Measurements from ENCODE around the gene FBXO41. TPM values are rescaled to one million over a fixed set of nuclear protein-coding genes. Genes with fewer than 3 reads are reported as not detected.

The FBXO41 gene
- total and polyA plus RNA-seq, 10 of the 15 experiments (the other 5 are each of a cell fraction or from before 2014, with no cell fraction given): 1.9 to 38.9 (median 11.3) TPM

DNA sequence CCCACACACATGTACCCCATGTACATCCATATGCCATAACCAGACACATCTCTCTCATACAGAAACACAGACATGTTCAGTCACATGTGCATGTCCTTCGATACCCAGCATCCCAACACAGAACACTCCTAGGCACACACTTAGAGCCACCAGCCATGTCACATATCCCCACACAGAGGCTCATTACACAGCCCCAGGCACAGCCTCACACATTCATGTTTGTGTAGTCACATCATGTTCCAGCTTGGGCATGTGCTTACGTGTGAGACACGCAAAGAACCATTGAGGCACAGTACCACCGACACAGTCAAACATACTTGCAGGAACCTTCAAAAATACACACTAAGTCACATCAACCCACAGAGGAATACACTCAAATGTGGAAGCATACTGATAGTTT lies 17.3 kb downstream of the FBXO41 start:
- DNase-seq (ENCODE audit: low read depth, low spot score) (no peak), ATAC-seq (no peak), FAIRE-seq (no peak)
- no peaks in the 10 kb centered on the region for H3K27me3 ChIP-seq (replicated peaks in 1 of 2; ENCODE audit: control insufficient read depth in 2 of 2, insufficient read depth in 2 of 2, low read length in 1 of 2)
- TF ChIP-seq YBX1 (IDR thresholded peaks at IDR 0.05) (no peak), ETV6 (conservative IDR thresholded peaks at IDR 0.05 in 1 of 2, IDR thresholded peaks at IDR 0.05 in 1 of 2; ENCODE audit: borderline replicate concordance in 1 of 2, low read depth in 1 of 2) (no peak), SP1 (IDR thresholded peaks at IDR 0.05; ENCODE audit: low read depth, low read length) (no peak), USF2 (IDR thresholded peaks at IDR 0.05; ENCODE audit: borderline replicate concordance, low read depth, low read length) (no peak), POLR2A (IDR thresholded peaks at IDR 0.05; ENCODE audit: low read depth, low read length) (no peak), TBL1XR1 (IDR thresholded peaks at IDR 0.05; ENCODE audit: low read depth, low read length) (no peak), ZBTB11 (CRISPR knock-in tag; IDR thresholded peaks at IDR 0.05) (no peak), RCOR1 (conservative IDR thresholded peaks at IDR 0.05; ENCODE audit: low read depth, low read length) (no peak), FOXK2 (IDR thresholded peaks at IDR 0.05) (no peak), NFYB (IDR thresholded peaks at IDR 0.05; ENCODE audit: insufficient read depth, low read depth, low read length) (no peak), SMC3 (IDR thresholded peaks at IDR 0.05; ENCODE audit: borderline replicate concordance, low read length) (no peak), POLR2AphosphoS2 (IDR thresholded peaks at IDR 0.05; ENCODE audit: low read depth, low read length) (no peak), POU2F2 (IDR thresholded peaks at IDR 0.05; ENCODE audit: borderline replicate concordance, low read depth, low read length) (no peak), CREB1 (IDR thresholded peaks at IDR 0.05; ENCODE audit: low read depth) (no peak)
- H3K4me2 ChIP-seq (ENCODE audit: control insufficient read depth, insufficient read depth): no peak overlapping the region
- H3K9ac ChIP-seq (ENCODE audit: control insufficient read depth, insufficient read depth, low read length): no peak overlapping the region
- no peak overlapping the region for H3K27ac ChIP-seq (ENCODE audit: control insufficient read depth, insufficient read depth)
- ChIA-PET SMC1A (ENCODE audit: uncharacterized antibody, unreplicated experiment) (no interaction called here), CTCF (no interaction called here), POLR2A (no interaction called here), RAD21 (ENCODE audit: unreplicated experiment) (no interaction called here)
- peaks cover 11 to 14% of the 10 kb centered on the region in 2 experiments; a peak in 3 of 4 replicates for H3K36me3 ChIP-seq (ENCODE audit: control insufficient read depth in 2 of 2, insufficient read depth in 2 of 2, low read length in 1 of 2)
- no peaks in the 10 kb centered on the region for H3K4me1 ChIP-seq (ENCODE audit: control insufficient read depth, insufficient read depth, low read length)
- H3K9me3 ChIP-seq (replicated peaks; ENCODE audit: control insufficient read depth, insufficient read depth, low read length): no peaks in the 10 kb centered on the region
- in situ Hi-C loops (cut with MboI) (no loop called here), intact Hi-C loops (cut with micrococcal nuclease; ENCODE audit: unreplicated experiment) (no loop called here)
- no peaks in the 10 kb centered on the region; the same call in 1 of the 2 replicates for H4K20me1 ChIP-seq (ENCODE audit: control insufficient read depth, insufficient read depth)
- no TSS peak for BruUV-seq (replicated peaks)
- H3K4me3 ChIP-seq: no peak overlapping the region
- 96% methylated on average over 4 of the region's 4 CpGs for WGBS (ENCODE audit: insufficient coverage, insufficient replicate concordance, low lambda C conversion rate, missing lambda C conversion rate)
- H2AFZ ChIP-seq (ENCODE audit: control insufficient read depth, low read depth, low read length): no peak overlapping the region
- no peaks in the 10 kb centered on the region; the same call in 1 of the 2 replicates for H3K79me2 ChIP-seq (ENCODE audit: control insufficient read depth, insufficient read depth, low read length)

Data from GM12878 (cell line).